Panc1 (cell line): ENCODE data around the gene GSTM1.

Source experiments
- POLR2AphosphoS5 ChIP-seq: IDR thresholded peaks from 2 replicates; pipeline ENCODE4 v1.6.1; 2012; ENCODE audit warnings: mild to moderate bottlenecking, low read depth, low read length, moderate library complexity
- TF ChIP-seq, protein P1 (sequence below): fragments of 450-650 bp; IDR thresholded peaks from 2 replicates; pipeline ENCODE4 v1.5.1; 2017; ENCODE audit warnings: mild to moderate bottlenecking

DNA sequence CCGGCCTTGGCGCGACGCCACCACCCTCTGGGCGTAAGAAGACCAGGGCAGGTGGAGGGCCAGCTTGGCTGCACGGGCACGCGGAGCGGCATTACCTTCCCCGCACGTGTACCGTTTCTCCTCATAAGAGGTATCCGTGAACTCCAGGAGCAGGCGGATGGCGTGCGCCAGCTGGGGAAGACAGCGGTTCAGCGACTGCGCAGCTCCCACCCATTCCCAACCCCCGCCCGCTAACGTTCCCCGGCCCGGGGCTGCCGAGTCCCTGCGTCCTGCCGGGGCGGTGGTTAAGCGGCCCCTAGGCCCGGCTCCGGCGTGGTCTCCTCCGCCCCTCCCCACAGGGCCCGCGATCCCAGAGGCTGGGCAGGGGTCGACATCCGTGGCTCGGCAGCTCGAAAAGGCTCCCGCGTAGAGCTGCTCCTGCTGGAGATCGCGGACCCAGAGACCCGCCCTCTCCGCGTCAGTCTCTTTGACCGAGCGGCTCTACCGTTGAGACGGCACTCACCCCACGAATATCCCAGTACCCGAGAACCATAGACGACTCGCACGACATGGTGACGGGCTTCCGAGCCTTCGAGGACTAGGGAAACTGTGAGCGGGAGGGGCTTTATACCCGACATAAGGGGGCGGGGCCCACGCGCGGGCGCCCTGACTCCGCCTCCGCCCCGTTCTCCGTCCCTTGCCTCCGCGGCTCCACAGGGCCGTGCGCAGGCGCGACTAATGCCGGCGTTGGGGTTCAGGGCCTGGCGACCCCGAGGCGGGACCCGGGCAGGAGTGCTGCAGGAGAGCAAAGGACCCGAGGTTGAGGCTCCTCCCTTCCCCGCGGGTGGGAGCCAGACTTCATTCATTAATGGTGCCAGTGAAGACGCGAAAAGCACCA lies 52.4 kb downstream of the GSTM1 start:
- TF ChIP-seq, protein P1, sequence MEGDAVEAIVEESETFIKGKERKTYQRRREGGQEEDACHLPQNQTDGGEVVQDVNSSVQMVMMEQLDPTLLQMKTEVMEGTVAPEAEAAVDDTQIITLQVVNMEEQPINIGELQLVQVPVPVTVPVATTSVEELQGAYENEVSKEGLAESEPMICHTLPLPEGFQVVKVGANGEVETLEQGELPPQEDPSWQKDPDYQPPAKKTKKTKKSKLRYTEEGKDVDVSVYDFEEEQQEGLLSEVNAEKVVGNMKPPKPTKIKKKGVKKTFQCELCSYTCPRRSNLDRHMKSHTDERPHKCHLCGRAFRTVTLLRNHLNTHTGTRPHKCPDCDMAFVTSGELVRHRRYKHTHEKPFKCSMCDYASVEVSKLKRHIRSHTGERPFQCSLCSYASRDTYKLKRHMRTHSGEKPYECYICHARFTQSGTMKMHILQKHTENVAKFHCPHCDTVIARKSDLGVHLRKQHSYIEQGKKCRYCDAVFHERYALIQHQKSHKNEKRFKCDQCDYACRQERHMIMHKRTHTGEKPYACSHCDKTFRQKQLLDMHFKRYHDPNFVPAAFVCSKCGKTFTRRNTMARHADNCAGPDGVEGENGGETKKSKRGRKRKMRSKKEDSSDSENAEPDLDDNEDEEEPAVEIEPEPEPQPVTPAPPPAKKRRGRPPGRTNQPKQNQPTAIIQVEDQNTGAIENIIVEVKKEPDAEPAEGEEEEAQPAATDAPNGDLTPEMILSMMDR, result no peak
- TF ChIP-seq POLR2AphosphoS5, result peak; percentile 73
